ENCODE results near the gene KBTBD4.
"Not testable (repeated sequence)": the region's sequence is repeated elsewhere in the genome, so short reads cannot be mapped to it uniquely, and the experiment has no call there.

Gene KBTBD4

GRCh38 chr11:47526032-47526431 lies 52.7 kb downstream of the KBTBD4 start:
- DNase-seq (ENCODE audit: low read depth, low spot score), result not testable (repeated sequence)

- DNase-seq (ENCODE audit: low read depth, low spot score), result peak; percentile 53
These were observed 54.4 kb downstream of the KBTBD4 start for GRCh38 chr11:47524291-47524874.

DNA sequence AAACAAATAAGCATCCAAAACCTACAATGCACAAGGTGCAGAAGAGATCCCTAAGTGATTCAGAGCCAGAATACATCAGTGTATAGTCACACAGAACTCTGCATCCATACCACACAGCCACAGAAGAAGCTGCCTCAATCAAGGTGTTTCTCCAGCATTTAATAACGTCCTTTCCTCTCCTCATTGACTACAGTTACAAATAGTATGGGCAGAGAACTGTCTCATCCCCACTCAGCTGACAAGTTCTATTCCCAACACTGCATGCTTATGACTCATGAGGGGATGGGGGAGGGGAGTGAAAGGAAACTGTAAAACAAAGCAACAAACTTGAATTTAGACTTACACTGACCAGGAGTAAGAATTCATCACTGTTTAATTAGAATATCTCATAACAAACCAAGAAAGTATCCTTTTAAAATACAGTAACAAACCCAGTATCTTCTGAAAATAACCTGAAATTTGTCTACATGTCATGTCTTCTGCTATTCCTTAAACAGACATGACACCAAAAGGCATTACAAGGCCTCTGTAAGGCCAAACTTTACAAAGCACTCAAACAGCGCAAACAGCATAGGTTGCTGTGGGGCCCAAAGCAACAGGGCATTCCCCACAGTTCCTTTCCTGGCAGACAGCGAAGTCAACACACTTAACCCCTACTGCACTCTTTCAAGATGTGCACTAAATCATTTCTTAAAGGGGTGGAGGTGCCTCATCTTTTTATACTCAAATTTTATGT lies 55.1 kb downstream of the KBTBD4 start:
- peak; percentile 84 for DNase-seq (ENCODE audit: low read depth, low spot score)
